ENCODE data around the gene SLC1A5.

The SLC1A5 gene

GRCh38 chr19:46728693-46729339 is 59.6 kb downstream of the SLC1A5 start:
- peaks cover 93% of the 10 kb centered on the region for H3K36me3 ChIP-seq (ENCODE audit: insufficient read depth, low read length)
- H3K4me2 ChIP-seq (ENCODE audit: low read length), result no peak overlapping the region
- no peak overlapping the region for H3K4me3 ChIP-seq (ENCODE audit: low read depth, low read length, poor library complexity, severe bottlenecking)
- H3K79me2 ChIP-seq (ENCODE audit: insufficient read depth, low read length), result no peaks in the 10 kb centered on the region
- H3K4me1 ChIP-seq (ENCODE audit: insufficient read depth, low read length, severe bottlenecking), result no peaks in the 10 kb centered on the region
- H3F3A ChIP-seq (ENCODE audit: insufficient read depth, low read length), result no peaks in the 10 kb centered on the region
- no peaks in the 10 kb centered on the region for H4K20me1 ChIP-seq (ENCODE audit: insufficient read depth, low read length)
- no peaks in the 10 kb centered on the region for H3K9me3 ChIP-seq (ENCODE audit: low read length)
- H3K27me3 ChIP-seq (ENCODE audit: insufficient read depth, low read length), result no peaks in the 10 kb centered on the region
- TF ChIP-seq, protein P1, sequence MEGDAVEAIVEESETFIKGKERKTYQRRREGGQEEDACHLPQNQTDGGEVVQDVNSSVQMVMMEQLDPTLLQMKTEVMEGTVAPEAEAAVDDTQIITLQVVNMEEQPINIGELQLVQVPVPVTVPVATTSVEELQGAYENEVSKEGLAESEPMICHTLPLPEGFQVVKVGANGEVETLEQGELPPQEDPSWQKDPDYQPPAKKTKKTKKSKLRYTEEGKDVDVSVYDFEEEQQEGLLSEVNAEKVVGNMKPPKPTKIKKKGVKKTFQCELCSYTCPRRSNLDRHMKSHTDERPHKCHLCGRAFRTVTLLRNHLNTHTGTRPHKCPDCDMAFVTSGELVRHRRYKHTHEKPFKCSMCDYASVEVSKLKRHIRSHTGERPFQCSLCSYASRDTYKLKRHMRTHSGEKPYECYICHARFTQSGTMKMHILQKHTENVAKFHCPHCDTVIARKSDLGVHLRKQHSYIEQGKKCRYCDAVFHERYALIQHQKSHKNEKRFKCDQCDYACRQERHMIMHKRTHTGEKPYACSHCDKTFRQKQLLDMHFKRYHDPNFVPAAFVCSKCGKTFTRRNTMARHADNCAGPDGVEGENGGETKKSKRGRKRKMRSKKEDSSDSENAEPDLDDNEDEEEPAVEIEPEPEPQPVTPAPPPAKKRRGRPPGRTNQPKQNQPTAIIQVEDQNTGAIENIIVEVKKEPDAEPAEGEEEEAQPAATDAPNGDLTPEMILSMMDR (IDR thresholded peaks at IDR 0.05; ENCODE audit: low read length), result peak; percentile 93
- TF ChIP-seq EZH2 (IDR thresholded peaks at IDR 0.05; ENCODE audit: borderline replicate concordance, low read length), result no peak
- H3K9ac ChIP-seq (ENCODE audit: low read length), result no peak overlapping the region
- no peaks in the 10 kb centered on the region for H3K9me2 ChIP-seq (ENCODE audit: low read depth, low read length)
- no peak overlapping the region for H3K27ac ChIP-seq (ENCODE audit: low read depth, low read length, poor library complexity, severe bottlenecking)
- H2AFZ ChIP-seq (ENCODE audit: low read length), result no peak overlapping the region

- Histone ChIP-seq H3K4me3 (ENCODE audit: low read depth, low read length, poor library complexity, severe bottlenecking) (no peak overlapping the region), H2AFZ (ENCODE audit: low read length) (no peak overlapping the region), H3K36me3 (ENCODE audit: insufficient read depth, low read length) (peaks cover 93% of the 10 kb centered on the region), H4K20me1 (ENCODE audit: insufficient read depth, low read length) (no peaks in the 10 kb centered on the region), H3K4me1 (ENCODE audit: insufficient read depth, low read length, severe bottlenecking) (peaks cover 4% of the 10 kb centered on the region), H3K79me2 (ENCODE audit: insufficient read depth, low read length) (no peaks in the 10 kb centered on the region), H3K27ac (ENCODE audit: low read depth, low read length, poor library complexity, severe bottlenecking) (no peak overlapping the region), H3K4me2 (ENCODE audit: low read length) (no peak overlapping the region), H3K9me2 (ENCODE audit: low read depth, low read length) (no peaks in the 10 kb centered on the region), H3K27me3 (ENCODE audit: insufficient read depth, low read length) (no peaks in the 10 kb centered on the region), H3F3A (ENCODE audit: insufficient read depth, low read length) (no peaks in the 10 kb centered on the region), H3K9me3 (ENCODE audit: low read length) (no peaks in the 10 kb centered on the region), H3K9ac (ENCODE audit: low read length) (no peak overlapping the region)
- TF ChIP-seq, protein P1 (IDR thresholded peaks at IDR 0.05; ENCODE audit: low read length), result no peak
- TF ChIP-seq EZH2 (IDR thresholded peaks at IDR 0.05; ENCODE audit: borderline replicate concordance, low read length), result no peak
Observed at GRCh38 chr19:46728208-46728607, 60.2 kb downstream of the SLC1A5 start.

GRCh38 chr19:46727757-46728156 is 60.6 kb downstream of the SLC1A5 start:
- H4K20me1 ChIP-seq (ENCODE audit: insufficient read depth, low read length), result no peaks in the 10 kb centered on the region
- H3K36me3 ChIP-seq (ENCODE audit: insufficient read depth, low read length), result peaks cover 93% of the 10 kb centered on the region
- no peak overlapping the region for H2AFZ ChIP-seq (ENCODE audit: low read length)
- peaks cover 9% of the 10 kb centered on the region for H3K4me1 ChIP-seq (ENCODE audit: insufficient read depth, low read length, severe bottlenecking)
- no peaks in the 10 kb centered on the region for H3K27me3 ChIP-seq (ENCODE audit: insufficient read depth, low read length)
- no peak overlapping the region for H3K27ac ChIP-seq (ENCODE audit: low read depth, low read length, poor library complexity, severe bottlenecking)
- H3K4me2 ChIP-seq (ENCODE audit: low read length), result no peak overlapping the region
- H3K4me3 ChIP-seq (ENCODE audit: low read depth, low read length, poor library complexity, severe bottlenecking), result no peak overlapping the region
- no peaks in the 10 kb centered on the region for H3F3A ChIP-seq (ENCODE audit: insufficient read depth, low read length)
- TF ChIP-seq, protein P1 (IDR thresholded peaks at IDR 0.05; ENCODE audit: low read length), result no peak
- no peak for TF ChIP-seq EZH2 (IDR thresholded peaks at IDR 0.05; ENCODE audit: borderline replicate concordance, low read length)
- no peaks in the 10 kb centered on the region for H3K79me2 ChIP-seq (ENCODE audit: insufficient read depth, low read length)
- no peak overlapping the region for H3K9ac ChIP-seq (ENCODE audit: low read length)
- no peaks in the 10 kb centered on the region for H3K9me3 ChIP-seq (ENCODE audit: low read length)
- no peaks in the 10 kb centered on the region for H3K9me2 ChIP-seq (ENCODE audit: low read depth, low read length)
